T47D (cell line): ENCODE results near the gene PILRA.
"Not testable (repeated sequence)": the region's sequence is repeated elsewhere in the genome, so short reads cannot be mapped to it uniquely, and the experiment has no call there.

Experiments used
- DNase-seq, 2 experiments: peaks; one replicate each; pipeline versions ENCODE4 v3.0.0 to v3.0.0-alpha.2; 2011 to 2012; ENCODE audit warnings: low read depth in 1 of 2, low spot score in 1 of 2
- JUND ChIP-seq: IDR thresholded peaks from 2 replicates; pipeline ENCODE4 v1.6.1; 2012; ENCODE audit warnings: low read depth
- in situ Hi-C: cut with HindIII; loops from 2 replicates; pipeline ENCODE4 v1.10.0; 2016; ENCODE audit warnings: low sequenced_read_pairs, low pct_unique_long_range_greater_than_20kb

PILRA gene

DNA sequence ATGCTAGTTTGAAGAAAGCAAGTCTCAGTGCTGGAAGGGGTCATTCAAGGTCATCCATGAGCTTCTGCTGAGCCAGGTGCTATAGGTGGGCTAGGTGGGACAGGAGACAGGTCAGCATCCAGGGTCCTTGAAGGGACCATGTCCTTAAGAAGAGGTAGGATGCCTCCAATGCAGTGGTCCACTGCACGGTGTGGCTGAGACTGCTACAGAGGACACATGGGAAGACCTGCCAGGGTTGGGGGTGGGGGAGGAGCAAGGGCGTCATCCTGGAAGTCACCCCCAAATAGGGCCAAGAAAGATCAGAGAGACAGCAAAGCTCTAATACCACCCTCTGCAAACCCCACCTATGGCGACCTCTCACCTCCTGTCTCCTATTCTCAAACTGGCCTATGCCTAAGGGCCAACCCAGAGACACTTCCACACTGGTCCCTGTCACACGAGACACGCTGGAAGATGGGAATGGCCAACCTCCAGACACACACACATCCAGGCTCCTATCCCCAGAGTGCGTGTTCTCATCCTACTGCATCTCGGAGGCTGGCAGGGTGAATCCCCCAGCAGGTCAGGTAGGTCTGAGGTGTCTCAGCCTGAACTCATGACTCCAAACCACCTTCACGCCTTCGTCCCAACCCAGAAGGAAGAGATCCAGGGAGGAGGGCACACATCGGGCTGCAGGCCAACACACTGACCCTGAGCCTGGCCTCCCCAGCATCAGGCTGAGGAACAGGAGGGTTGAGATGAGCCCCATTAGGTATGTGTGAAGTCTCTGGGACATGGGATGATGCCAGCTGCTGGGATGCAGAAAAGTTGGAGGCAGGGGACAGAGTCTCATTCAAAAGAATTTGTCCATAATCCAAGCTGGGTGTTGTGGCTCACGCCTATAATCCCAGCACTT is 68.6 kb downstream of the PILRA start:
- no peak for DNase-seq
- in situ Hi-C loops, result no loop called here
- no peak for TF ChIP-seq JUND

DNA sequence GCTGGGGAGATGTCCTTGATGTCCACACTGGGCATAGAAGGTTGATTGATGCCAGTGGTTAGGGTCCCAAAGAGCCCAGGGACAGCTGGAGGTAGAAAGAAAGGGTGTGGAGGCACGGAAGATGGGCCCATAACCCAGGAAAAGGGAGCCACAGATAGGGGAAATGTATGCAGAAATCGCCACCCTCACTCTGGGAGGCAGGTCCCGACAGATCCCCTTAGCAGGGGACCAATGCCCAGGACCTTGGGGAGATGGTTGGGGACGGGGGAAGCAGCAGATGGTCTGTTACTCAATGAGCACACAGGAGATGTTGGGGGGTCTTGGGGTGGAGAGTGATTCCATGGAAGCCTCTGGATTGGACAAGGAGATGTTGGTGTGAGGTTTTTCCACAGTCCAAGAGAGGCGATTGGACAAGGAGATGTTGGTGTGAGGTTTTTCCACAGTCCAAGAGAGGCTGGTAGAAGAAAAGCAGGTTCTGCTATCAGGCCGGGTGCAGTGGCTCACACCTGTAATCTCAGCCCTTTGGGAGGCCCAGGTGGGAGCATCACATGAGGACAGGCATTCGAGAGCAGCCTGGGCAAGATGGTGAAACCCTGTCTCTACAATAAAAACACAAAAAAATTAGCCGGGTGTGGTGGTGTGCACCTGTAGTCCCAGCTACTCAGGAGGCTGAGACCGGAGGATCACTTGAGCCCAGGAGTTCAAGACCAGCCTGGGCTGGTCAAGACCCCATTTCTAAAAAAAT is 70.0 kb downstream of the PILRA start:
- in situ Hi-C loops, result no loop called here
- DNase-seq, result no peak
- no peak for TF ChIP-seq JUND

DNA sequence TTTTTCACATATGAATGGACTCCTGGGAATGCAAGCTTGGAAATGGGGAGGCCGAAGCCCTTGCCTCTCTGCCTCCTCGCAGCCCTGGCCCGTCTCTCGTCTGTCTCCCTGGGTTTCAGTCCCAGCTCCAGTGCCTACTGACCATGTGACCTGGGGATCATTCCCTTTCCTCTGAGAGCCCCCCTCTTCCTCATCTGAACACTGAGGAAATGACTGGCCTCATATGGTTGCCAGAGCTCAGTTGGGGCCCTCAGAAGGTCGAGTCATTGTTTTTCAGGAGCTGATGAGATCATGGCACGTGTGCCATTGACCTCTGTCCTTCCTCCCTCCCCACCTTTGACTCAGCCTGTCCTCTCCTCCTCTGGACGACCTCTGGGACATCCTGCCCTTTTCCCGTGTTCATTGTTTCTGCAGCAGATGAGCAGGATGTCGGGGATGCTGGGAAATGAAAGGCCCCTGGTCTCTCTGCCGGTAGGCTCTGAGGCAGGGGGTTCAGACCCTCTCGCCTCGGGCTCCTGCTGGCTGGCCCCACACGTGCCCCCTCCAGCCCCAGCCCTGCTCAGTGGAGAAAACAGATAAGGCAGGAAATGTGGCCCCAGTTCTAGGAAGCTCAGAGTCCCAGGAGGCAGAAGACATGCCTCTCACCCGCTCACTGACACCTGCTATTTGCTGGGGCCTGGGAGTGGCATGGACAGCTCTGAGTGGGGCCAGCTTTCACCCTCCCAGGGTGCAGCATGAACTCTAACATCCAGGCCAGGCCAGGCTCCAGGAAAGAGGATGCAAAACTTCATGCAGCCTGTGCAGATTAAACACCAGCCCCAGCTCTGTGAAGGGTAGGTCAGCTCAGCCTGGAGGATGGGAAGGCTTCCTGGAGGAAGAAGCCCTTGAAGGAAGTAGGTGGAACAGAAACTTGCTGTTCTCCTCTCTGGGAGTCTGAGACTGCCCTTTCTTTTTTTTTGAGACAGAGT is 71.3 kb downstream of the PILRA start:
- in situ Hi-C loops, result no loop called here

DNA sequence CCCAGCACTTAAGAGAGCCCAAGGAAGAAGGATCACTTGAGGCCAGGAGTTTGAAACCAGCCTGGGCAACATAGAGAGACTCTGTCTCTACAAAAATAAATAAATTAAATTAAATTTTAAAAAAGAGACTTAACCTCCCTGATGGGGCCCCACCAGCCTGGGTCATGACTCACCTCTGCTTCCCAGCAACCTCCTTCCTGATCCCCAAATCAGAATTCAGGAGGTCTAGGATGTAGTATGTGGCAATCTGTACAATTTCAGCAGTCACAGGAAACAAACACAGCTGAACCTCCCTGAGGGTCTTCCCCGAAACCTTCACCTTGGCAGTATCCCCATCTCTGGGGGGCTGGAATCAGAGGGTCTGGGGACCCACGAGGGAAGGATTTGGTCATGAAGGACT is 72.8 kb downstream of the PILRA start:
- TF ChIP-seq JUND, result no peak
- in situ Hi-C loops, result no loop called here
- no peak for DNase-seq

More for the DNA sequence above, 71.3 kb downstream of the PILRA start:
- TF ChIP-seq JUND, result no peak
- no peak for DNase-seq

DNA sequence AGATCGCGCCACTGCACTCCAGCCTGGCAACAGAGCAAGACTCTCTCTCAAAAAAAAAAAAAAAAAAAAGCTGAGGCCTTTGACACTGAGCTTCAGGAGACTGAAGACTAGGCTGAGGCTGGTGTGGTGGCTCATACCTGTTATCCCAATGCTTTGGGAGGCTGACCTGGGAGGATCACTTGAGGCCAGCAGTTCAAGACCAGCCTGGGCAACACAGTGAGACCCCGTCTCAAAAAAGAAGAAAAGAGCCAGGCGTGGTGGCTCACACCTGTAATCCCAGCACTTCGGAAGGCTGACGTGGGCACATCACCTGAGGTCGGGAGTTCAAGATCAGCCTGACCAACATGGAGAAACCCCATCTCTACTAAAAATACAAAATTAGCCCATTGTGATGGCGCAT is 74.1 kb downstream of the PILRA start:
- DNase-seq, in situ Hi-C loops: not testable (repeated sequence)

DNA sequence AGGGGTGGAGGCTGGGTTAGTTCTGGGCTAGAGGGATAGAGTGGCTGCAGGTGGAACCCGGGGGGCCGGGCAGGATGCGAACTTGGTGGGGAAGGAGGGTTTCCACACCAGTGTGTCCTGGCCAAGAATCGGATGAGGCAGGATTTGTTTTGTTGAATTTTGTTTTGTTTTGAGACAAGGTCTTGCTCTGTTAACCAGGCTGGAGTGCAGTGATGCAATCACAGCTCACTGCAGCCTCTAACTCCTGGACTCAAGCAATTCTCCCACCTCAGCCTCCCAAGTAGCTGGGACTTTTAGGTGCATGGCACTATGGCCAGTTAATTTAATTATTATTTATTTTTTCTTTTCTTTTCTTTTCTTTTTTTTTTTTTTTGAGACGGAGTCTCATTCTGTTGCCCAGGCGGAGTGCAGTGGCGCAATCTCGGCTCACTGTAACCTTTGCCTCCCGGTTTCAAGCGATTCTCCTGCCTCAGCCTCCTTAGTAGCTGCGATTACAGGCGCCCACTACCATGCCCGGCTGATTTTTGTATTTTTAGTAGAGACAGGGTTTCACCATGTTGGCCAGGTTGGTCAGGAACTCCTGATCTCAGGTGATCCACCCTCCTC is 76.0 kb downstream of the PILRA start:
- TF ChIP-seq JUND, result no peak
- in situ Hi-C loops, result no loop called here
- DNase-seq, result no peak
